ENCODE measurements around the gene LRRFIP1.

The LRRFIP1 gene

DNA sequence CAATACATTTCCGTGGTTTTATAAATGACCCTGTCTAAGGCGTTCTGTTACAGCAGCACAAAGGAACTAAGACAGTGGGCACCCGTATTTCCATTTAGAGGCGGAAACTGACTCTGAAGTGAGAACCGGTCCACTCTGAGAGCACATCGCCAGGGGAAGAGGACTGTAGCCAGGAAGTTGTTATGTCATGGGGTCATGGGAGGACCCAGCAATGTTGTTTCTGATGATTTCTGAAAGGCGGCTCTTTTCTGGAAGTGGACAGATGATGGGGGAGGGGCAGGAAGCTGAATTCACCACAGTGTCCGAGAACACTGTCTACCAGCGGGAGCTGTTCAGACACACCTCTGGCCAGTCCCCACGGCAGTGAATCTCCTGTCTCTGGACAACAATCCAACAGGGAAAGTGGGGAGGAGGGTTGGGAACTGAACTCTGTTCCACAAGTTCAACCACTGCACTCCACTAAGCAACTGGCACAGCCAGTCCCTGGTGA lies 2.1 kb upstream of the LRRFIP1 start:
- DNase-seq (ENCODE audit: low read depth), result no peak
- H3K4me3 ChIP-seq (ENCODE audit: low read depth, low read length), result no peak overlapping the region
- no peak for TF ChIP-seq CTCF (conservative IDR thresholded peaks at IDR 0.05; ENCODE audit: low read depth, low read length)

- no peak overlapping the region for H3K4me3 ChIP-seq (ENCODE audit: low read depth, low read length)
- TF ChIP-seq CTCF (conservative IDR thresholded peaks at IDR 0.05; ENCODE audit: low read depth, low read length), result no peak
- no peak for DNase-seq (ENCODE audit: low read depth)
Observed at GRCh38 chr2:237625777-237626176, 1.6 kb upstream of the LRRFIP1 start.

DNA sequence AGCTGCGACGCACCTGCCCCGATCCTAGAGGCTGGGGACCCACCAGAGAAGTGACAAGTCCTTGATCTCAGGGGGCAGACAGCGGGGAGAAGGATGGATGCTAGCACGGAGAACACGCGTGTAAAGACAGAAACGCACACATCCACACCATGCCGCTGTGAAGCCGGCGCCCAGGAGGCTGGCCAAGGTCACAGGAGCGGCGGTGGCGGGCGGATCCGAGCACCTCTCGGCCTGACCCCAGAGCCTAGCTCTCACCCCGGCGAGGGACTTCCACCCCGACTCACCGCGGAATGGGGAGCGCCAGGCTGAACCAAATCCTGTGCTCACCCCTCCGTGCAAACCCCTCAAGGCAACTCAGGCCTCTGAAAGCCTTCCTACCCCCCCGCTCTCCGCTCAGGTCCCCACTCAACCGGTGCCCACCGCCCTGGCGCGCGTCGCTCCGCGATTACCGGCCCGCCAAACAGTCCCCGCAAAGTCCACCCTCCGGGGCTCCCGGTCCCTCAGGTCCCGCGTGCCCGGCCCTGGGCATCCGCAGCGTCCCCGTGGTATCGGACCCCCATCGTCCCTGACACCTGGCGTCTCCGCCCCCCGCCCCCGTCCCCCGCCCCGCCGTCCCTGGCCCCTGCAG lies 460 bp upstream of the LRRFIP1 start:
- H3K4me3 ChIP-seq (ENCODE audit: low read depth, low read length), result peak overlapping the region; percentile 67
- no peak for TF ChIP-seq CTCF (conservative IDR thresholded peaks at IDR 0.05; ENCODE audit: low read depth, low read length)
- DNase-seq (ENCODE audit: low read depth), result no peak

DNA sequence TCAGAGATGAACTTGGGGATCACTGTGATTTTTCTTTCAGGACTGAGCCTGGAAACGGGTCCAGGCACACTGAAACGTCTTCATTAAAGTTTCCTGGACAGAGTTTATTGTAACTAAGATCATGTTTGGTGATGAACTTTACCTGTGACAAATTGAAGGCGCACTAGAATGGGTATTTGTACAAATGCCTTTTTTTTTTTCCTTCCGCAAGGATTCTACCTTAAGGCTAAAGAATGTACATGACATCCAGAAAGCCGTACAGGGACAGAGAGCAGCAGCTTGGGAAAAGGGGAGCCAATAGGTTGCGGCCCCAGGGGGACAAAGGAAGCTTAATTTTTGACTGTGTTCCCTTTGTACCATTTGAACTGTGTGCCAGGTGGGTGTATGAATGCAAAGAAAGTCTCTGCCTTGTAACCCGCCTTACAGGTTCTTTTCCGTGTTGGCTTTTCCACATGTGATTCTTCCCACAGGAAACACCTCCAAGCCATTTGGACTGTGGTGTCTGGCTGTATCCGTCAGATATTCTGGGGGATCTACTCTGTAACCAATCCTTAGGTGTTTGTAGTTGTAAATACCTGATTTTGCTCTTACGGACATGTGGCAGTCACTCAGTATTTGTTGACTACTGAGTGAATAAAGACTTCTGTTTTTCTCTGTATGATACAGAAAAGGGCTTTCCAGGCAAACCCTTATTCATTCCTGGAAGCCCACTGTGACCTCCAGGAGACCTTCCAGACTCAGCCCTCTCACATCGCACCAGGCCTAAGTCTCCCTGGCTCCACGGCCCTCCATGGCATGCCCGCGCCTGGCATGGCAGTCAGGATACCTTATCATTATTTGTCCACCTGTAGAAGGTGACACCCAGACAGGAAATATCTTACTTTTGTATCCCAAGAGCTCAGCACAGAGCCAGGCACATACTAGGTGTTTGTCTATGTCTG lies 1.1 kb downstream of the LRRFIP1 start:
- TF ChIP-seq CTCF (conservative IDR thresholded peaks at IDR 0.05; ENCODE audit: low read depth, low read length), result no peak
- no peak for DNase-seq (ENCODE audit: low read depth)
- H3K4me3 ChIP-seq (ENCODE audit: low read depth, low read length), result peak overlapping the region; percentile 67

GRCh38 chr2:237629188-237629534 lies 1.8 kb downstream of the LRRFIP1 start:
- peak; percentile 42 for DNase-seq (ENCODE audit: low read depth)
- no peak for TF ChIP-seq CTCF (conservative IDR thresholded peaks at IDR 0.05; ENCODE audit: low read depth, low read length)
- no peak overlapping the region for H3K4me3 ChIP-seq (ENCODE audit: low read depth, low read length)

DNA sequence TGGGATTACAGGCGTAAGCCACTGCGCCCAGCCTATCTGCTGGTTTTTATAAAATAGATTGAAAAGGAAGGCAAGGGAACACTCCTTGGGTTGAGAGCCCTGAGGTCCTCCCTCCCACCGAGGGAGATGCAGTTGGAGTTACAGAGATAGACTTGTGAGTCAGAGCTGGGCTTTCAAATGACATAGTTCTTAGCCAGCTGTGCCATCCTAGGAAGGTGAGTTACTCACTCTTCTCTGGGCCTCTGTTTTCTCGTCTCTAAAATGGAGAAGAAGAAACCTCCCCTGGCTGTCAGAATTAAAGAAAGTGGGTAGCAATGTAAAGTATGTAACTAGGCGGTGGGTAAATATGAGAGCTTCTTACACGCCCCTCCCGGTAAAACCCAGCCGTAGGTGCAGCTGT lies 2.4 kb downstream of the LRRFIP1 start:
- no peak overlapping the region for H3K4me3 ChIP-seq (ENCODE audit: low read depth, low read length)
- DNase-seq (ENCODE audit: low read depth), result peak; percentile 68
- TF ChIP-seq CTCF (conservative IDR thresholded peaks at IDR 0.05; ENCODE audit: low read depth, low read length), result no peak
